T-helper 2 cell treated with Interferon-gamma antibody and Interleukin-4, amounts not matched to agents 5 μg/mL and 100 μg/mL, for 36 hours (primary cell): Measurements from ENCODE around the gene KCNIP4.

Experiments
- DNase-seq: peaks from one replicate; pipeline ENCODE4 v3.0.0; 2021; ENCODE audit warnings: low spot score
- H3K27ac Mint-ChIP-seq: one replicate; pipeline ENCODE4 v1.8.0; 2021; ENCODE audit warnings: mild to moderate bottlenecking, mixed read lengths
- H3K27me3 Mint-ChIP-seq: one replicate; pipeline ENCODE4 v1.8.0; 2021; ENCODE audit warnings: low read depth, mixed read lengths
- H3K36me3 Mint-ChIP-seq: one replicate; pipeline ENCODE4 v1.8.0; 2021; ENCODE audit warnings: low read depth, mixed read lengths
- H3K4me1 Mint-ChIP-seq: one replicate; pipeline ENCODE4 v1.8.0; 2021; ENCODE audit warnings: low read depth, mixed read lengths
- H3K4me3 Mint-ChIP-seq: one replicate; pipeline ENCODE4 v1.8.0; 2022; ENCODE audit warnings: mild to moderate bottlenecking, moderate library complexity, mixed read lengths
- H3K9me3 Mint-ChIP-seq: one replicate; pipeline ENCODE4 v1.8.0; 2021; ENCODE audit warnings: mixed read lengths

Gene KCNIP4

DNA sequence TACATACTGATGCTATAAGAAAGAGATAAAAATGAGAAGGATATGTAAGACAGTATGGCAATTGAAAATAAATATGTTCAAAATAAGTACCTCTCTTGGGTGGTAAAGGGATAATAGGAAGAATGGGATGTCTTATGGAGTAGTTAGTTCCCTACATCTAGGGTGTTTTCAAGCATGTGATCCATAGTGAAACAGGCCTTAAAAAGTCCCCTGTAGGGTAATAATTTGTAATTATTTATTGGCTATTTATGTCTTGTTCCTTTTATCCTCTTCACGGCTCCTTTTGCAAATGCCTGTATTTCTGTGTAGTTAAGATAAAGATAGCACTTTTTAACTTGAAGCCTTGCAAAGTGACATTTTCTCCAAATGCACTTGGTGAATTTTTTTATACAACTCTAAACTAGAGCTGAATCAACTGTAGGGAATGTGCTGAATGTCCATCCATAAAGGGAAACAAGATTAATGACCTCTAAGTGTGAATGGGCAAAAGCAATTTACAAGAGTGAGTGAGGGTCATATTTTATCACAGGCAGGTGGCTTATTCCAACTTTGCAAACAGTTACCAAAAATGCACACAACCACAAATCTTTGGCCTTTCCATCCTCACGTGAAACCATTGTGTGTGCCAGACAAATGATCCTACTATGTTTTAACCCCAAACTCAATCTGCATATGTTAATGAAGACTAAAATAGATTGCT lies 299.0 kb downstream of the KCNIP4 start:
- Mint-ChIP-seq H3K4me1 (no peaks in the 10 kb centered on the region), H3K9me3 (peaks cover 3% of the 10 kb centered on the region)

DNA sequence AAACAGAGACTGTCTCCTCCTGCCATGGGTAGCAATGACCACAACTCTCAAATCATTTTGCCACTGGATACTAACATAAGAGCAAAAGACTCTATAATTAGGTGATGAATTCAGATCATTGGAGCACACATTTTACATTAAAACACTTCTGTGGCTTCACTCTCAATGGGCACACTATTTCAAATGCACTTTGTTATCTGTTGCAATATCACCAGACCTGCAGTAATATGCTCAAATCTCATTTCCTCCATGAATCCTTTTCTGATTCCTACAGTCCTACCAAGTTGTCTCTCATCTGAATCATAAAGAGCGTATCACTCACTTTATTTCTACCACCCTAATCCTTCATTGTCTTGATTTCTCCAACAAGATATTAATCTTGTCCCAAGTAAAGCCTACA lies 302.8 kb downstream of the KCNIP4 start:
- no peaks in the 10 kb centered on the region for H3K27me3 Mint-ChIP-seq
- no peak for DNase-seq
- H3K4me1 Mint-ChIP-seq = no peaks in the 10 kb centered on the region
- H3K36me3 Mint-ChIP-seq = no peaks in the 10 kb centered on the region
- H3K4me3 Mint-ChIP-seq = no peak overlapping the region
- H3K9me3 Mint-ChIP-seq = peaks cover 3% of the 10 kb centered on the region
- H3K27ac Mint-ChIP-seq = no peak overlapping the region

More for the DNA sequence above, 299.0 kb downstream of the KCNIP4 start:
- Mint-ChIP-seq H3K36me3 (no peaks in the 10 kb centered on the region), H3K27me3 (no peaks in the 10 kb centered on the region), H3K27ac (no peak overlapping the region), H3K4me3 (no peak overlapping the region)
- DNase-seq = no peak

DNA sequence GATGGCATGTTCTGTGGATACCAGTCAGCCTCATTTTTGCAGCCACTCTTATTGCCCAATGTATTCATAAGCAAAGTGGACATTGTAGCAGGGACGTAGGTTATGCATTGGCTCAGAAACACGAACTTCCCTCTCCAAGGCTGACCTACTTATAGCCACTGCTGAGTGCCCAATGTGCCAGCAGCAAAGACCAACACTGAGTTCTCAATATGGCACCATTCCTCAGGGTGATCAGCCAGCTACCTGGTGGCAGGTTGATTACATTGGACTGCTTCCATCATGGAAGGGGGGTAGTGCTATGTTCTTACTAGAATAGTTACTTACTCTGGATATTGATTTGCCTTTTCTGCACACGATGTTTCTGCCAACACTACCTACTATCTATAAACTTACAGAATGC lies 306.9 kb downstream of the KCNIP4 start:
- Mint-ChIP-seq H3K4me1 (no peaks in the 10 kb centered on the region), H3K27me3 (no peaks in the 10 kb centered on the region), H3K9me3 (peaks cover 6% of the 10 kb centered on the region), H3K4me3 (no peak overlapping the region), H3K27ac (no peak overlapping the region), H3K36me3 (no peaks in the 10 kb centered on the region)
- DNase-seq = no peak

DNA sequence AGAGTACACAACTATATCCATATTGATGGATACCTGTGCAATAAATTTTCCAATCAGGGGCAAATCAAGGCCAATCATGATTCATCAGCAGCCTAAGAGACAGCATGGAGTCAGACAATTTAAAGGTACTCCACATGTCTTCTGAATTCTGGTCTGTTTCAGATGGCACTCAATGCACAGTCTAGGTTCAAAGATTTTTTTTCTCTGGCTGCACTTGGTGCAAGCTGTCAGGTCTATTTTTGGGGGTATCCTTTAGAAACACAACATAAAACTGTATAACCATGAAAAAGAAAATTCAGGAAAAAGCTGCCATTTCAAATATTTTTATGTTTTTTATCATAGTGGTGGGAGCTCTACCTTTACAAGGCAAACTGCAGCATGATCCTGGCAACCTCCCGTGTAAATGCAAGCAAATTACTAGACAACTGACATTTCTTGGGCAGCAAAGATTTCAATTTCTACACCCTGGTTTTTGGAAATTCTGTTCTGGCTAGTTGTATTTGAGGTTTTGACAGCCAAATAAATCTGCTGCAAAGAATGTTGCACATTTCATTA lies 310.3 kb downstream of the KCNIP4 start:
- no peak overlapping the region for H3K4me3 Mint-ChIP-seq
- H3K36me3 Mint-ChIP-seq = no peaks in the 10 kb centered on the region
- H3K27ac Mint-ChIP-seq = no peak overlapping the region
- H3K9me3 Mint-ChIP-seq = peaks cover 10% of the 10 kb centered on the region
- H3K27me3 Mint-ChIP-seq = no peaks in the 10 kb centered on the region
- H3K4me1 Mint-ChIP-seq = no peaks in the 10 kb centered on the region
- DNase-seq = no peak

DNA sequence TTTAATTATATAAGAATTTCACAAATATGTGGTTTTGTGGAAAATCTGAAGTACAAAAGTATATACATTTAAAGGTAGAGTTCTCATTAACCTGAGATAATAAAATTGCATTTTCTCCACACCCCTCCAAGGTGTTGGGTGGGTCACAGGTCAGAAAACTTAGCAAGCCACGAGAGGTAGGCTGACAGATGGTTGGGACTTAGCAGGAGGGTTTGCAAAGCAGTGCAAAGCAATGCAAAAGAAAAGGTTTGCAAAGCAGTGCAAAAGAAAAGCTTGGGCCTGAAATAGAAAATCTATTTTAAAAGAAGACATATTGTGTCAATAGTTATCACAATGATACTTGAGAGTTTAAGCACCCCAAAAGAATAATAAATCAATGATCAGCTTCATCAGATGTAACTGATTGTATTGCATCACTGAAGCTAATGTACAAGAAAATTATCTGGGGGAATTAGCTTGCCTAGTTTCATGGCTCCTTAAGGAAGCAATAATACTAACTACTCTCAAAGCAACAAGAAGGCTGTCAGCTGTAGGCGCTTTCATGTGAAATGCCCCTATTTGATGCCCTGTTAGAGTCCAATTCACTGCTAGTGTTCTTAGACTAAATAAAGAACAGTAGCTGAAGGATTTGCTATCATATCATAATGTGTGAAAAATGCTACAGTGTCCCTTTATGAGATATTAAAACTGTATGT lies 319.5 kb downstream of the KCNIP4 start:
- no peak for DNase-seq
- Mint-ChIP-seq H3K9me3 (no peaks in the 10 kb centered on the region), H3K36me3 (no peaks in the 10 kb centered on the region), H3K27ac (no peak overlapping the region), H3K4me1 (no peaks in the 10 kb centered on the region), H3K4me3 (no peak overlapping the region), H3K27me3 (no peaks in the 10 kb centered on the region)

DNA sequence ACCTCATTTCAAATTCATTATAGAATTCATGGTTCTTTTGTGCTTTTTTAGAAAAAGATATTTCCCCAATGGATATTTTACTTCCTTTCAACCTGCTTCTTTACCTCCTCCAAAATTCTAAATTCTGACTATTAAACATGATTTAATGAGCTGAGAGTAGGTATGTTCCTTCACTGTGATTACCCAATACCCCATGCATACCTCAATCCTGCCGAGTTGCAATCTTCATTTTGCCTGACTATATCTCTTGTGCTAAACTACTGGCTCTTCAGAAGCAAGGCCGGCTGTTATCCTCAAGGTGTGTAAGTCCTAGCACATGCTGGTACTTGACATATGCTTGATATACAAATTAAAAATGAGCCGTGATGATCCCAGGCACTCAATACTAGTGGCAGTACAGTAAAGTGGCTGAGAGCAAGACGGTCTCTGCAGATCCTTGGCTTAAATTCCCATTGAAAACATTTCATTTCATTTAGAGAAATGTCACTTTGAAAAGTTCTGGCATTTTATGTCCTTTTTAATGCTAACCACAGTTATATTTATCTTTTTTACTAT lies 320.4 kb downstream of the KCNIP4 start:
- Mint-ChIP-seq H3K27me3 (no peaks in the 10 kb centered on the region), H3K4me1 (no peaks in the 10 kb centered on the region)

DNA sequence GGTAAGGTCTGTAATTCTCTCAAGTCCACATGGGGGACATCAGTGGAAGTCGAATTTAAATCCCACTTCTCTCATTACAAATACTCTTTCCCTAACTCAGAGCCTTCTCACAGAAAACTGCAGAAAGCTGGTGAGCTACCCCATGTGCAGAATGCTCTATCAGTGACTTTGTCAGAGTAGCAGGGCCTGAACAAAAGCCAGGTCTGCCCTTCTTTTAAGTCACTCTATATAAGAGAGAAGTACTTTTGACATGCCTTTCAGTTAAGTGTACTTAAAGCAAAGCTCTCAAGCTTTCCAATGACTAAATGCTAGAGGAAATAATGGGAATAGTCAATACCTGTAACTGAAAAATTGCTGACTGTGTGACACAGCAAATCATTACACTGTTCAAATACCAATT lies 323.1 kb downstream of the KCNIP4 start:
- Mint-ChIP-seq H3K36me3 (no peaks in the 10 kb centered on the region), H3K4me1 (no peaks in the 10 kb centered on the region), H3K9me3 (no peaks in the 10 kb centered on the region), H3K4me3 (no peak overlapping the region), H3K27ac (no peak overlapping the region), H3K27me3 (no peaks in the 10 kb centered on the region)
- no peak for DNase-seq

More for the DNA sequence above, 320.4 kb downstream of the KCNIP4 start:
- no peaks in the 10 kb centered on the region for H3K9me3 Mint-ChIP-seq
- H3K27ac Mint-ChIP-seq = no peak overlapping the region
- H3K4me3 Mint-ChIP-seq = no peak overlapping the region
- H3K36me3 Mint-ChIP-seq = no peaks in the 10 kb centered on the region
- no peak for DNase-seq

DNA sequence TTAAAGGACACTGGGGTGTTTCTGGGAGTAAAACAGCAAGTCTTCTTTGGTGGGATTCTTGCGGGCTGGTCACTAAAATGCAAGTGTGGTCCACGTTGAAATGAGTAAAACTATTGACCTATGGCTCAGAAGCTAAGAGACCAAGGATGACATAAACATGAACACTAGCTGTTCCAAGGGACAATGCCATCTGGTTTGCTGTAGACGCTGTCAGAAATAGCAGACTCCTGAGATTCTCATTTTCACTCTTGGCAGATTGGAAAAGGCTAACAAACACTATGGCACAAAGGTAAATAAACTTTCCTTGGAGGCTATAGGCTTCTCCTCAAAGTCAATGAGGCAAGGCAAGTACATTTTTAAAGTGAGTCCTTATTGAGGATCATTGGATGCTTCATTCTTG lies 343.6 kb downstream of the KCNIP4 start:
- H3K4me1 Mint-ChIP-seq = no peaks in the 10 kb centered on the region
- H3K36me3 Mint-ChIP-seq = no peaks in the 10 kb centered on the region
- DNase-seq = no peak
- H3K27ac Mint-ChIP-seq = no peak overlapping the region
- no peak overlapping the region for H3K4me3 Mint-ChIP-seq
- H3K27me3 Mint-ChIP-seq = no peaks in the 10 kb centered on the region
- peaks cover 15% of the 10 kb centered on the region for H3K9me3 Mint-ChIP-seq

DNA sequence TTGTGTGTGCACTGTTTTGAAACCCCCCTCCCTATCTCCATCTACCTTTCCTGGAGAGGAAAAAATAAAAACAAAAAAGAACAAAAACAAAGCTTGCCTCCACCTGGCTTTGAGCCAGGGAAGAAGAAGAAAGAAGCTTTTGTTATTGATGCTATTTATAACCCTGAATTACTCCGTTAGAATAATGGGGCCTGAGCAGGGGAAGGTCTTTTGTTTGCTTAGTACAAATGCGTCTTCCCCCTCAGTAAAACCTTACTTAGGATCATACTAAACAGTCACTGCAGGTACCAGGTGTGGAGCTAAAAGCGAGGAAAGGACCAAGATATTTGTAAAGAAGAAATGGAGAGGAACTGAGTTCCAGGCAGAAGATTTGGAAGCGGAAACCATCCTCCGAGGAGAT lies 352.1 kb downstream of the KCNIP4 start:
- Mint-ChIP-seq H3K9me3 (peaks cover 19% of the 10 kb centered on the region), H3K4me1 (no peaks in the 10 kb centered on the region), H3K4me3 (no peak overlapping the region), H3K27ac (no peak overlapping the region), H3K36me3 (no peaks in the 10 kb centered on the region), H3K27me3 (no peaks in the 10 kb centered on the region)
- no peak for DNase-seq

DNA sequence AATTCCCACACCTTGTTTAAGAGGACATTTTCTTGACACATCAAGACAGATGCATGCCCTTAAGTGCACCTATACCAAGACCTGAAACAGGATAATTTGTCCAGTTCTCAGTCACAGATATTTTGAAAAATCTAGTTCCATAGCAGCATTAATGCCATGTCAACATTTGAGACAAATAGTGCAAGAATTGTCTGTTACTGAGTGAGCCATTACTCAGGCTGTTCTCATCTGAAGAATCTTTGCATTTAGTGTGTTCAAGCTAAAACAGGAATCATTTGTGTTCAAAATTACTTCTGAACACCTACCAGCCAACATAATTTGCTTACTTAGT lies 354.9 kb downstream of the KCNIP4 start:
- no peak overlapping the region for H3K27ac Mint-ChIP-seq
- H3K4me1 Mint-ChIP-seq = no peaks in the 10 kb centered on the region
- no peak for DNase-seq
- H3K27me3 Mint-ChIP-seq = no peaks in the 10 kb centered on the region
- H3K36me3 Mint-ChIP-seq = no peaks in the 10 kb centered on the region
- H3K4me3 Mint-ChIP-seq = no peak overlapping the region
- peaks cover 10% of the 10 kb centered on the region for H3K9me3 Mint-ChIP-seq

DNA sequence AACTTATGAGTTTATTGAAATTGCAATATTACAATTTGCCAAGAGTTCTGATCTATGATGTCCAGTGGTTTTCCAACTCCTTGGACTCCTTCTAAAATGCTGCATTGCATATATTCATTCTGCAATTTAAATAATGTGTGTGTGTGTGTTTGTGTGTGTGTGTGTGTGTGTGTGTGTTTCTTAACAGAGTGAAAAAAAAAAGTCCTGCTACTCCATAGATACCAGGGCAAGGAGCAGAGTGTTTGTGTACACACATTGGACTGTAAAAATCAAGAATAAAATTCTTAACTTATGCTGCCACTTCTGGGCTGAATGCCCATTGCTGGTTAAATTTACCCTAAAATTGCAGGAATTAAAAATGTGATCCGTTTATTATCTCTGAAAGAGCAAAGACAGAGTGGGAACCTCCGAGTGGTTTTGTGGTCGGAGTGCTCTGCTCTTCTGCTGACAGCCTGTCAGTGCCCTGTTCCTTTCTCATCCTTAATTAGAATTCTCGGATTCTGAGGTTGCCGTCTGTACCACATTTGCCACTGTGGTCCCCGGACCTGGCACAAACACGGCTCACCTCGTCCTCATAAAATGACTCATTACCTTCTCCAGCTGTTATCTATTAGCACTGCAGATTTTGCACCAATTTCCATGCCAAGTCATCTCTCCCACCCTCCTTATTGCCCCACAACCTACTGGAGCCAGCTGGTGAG lies 355.5 kb downstream of the KCNIP4 start:
- no peaks in the 10 kb centered on the region for H3K36me3 Mint-ChIP-seq
- H3K27me3 Mint-ChIP-seq = no peaks in the 10 kb centered on the region
- peaks cover 10% of the 10 kb centered on the region for H3K9me3 Mint-ChIP-seq
- H3K27ac Mint-ChIP-seq = no peak overlapping the region
- H3K4me3 Mint-ChIP-seq = no peak overlapping the region
- no peak for DNase-seq
- no peaks in the 10 kb centered on the region for H3K4me1 Mint-ChIP-seq

DNA sequence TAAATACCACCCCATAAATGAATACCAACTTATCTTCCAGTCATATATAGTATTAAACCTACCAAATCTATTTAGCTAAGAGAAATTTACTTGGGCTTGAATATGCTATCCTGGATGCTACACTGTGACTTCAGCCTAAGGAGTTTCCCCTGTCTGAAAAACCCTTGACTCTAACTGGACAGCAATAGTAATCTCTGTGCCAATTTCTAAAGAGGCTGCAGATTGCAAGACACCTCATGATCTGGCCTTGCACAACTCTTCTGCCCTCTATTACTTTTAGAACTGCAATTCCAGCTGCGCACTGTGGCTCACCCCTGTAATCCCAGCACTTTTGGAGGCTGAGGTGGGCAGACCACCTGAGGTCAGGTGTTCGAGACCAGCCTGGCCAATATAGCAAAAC lies 371.5 kb downstream of the KCNIP4 start:
- H3K36me3 Mint-ChIP-seq = no peaks in the 10 kb centered on the region
- H3K27me3 Mint-ChIP-seq = no peaks in the 10 kb centered on the region
- H3K4me1 Mint-ChIP-seq = no peaks in the 10 kb centered on the region
- no peaks in the 10 kb centered on the region for H3K9me3 Mint-ChIP-seq
- H3K4me3 Mint-ChIP-seq = no peak overlapping the region
- no peak overlapping the region for H3K27ac Mint-ChIP-seq
- DNase-seq = no peak

DNA sequence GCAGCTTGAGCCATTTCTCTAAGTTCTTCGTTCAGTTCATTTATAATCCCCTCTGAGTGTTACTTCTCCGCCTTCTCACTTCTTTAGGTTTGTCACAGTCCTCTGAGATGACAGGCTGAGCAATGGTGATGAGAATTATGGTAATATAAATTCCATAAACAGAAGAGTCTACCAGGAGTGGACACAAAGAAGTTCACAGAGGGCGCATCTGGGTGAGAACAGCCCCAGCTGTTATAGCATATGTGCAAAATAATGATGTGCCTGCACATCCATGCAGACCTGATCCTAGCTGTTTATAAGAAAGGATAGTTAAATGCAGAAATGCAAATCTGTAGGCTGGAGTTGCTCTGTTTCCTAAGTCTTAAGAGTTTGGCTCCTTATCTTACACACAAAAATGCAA lies 377.5 kb downstream of the KCNIP4 start:
- Mint-ChIP-seq H3K27me3 (no peaks in the 10 kb centered on the region), H3K4me1 (no peaks in the 10 kb centered on the region), H3K36me3 (no peaks in the 10 kb centered on the region), H3K27ac (no peak overlapping the region), H3K9me3 (no peaks in the 10 kb centered on the region), H3K4me3 (no peak overlapping the region)
- no peak for DNase-seq

DNA sequence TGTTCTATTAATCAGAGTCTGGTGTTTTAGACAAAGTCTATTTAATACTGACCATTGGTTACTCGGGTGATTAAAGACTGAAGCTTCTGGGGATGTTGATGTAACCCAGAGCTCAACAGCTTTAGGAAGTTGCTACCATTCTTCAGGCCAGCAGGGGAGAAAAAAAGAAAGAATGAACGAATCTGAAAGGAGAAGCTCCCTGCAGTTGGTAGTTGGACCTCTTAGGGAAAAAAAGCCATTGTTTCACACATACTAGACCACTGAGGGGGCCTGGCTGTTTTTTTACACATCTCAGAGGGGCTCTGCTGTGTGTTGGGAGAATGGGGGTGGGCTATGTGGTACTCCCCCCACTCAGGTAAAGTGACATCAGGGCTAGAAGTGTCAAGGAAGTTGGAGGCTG lies 378.9 kb downstream of the KCNIP4 start:
- Mint-ChIP-seq H3K4me3 (no peak overlapping the region), H3K27me3 (no peaks in the 10 kb centered on the region), H3K4me1 (no peaks in the 10 kb centered on the region), H3K36me3 (no peaks in the 10 kb centered on the region), H3K9me3 (no peaks in the 10 kb centered on the region), H3K27ac (no peak overlapping the region)
- DNase-seq = no peak
